Measurements from ENCODE around the gene RAB3IP.

- TF ChIP-seq CTCF (IDR thresholded peaks at IDR 0.05): peak in 4 of 5 experiments; percentile 42 to 72 (median 58)
- no peak for TF ChIP-seq EP300 (IDR thresholded peaks at IDR 0.05; ENCODE audit: low read depth)
- peak in 2 of 3 donors; percentile 80 to 85 for TF ChIP-seq POLR2AphosphoS5 (IDR thresholded peaks at IDR 0.05)
Observed at GRCh38 chr12:69738351-69739286, at the start of gene RAB3IP.
